ENCODE data around the gene NUMBL.

The NUMBL gene

GRCh38 chr19:40703029-40703755 is 12.7 kb upstream of the NUMBL start:
- no peak for TF ChIP-seq CTCF (IDR thresholded peaks at IDR 0.05; ENCODE audit: insufficient read depth, missing control alignments)
- FAIRE-seq, result no peak
- DNase-seq (ENCODE audit: insufficient read length, low spot score), result no peak

- DNase-seq (ENCODE audit: insufficient read length, low spot score), result no peak
- TF ChIP-seq CTCF (IDR thresholded peaks at IDR 0.05; ENCODE audit: insufficient read depth, missing control alignments), result peak; percentile 73
Observed at GRCh38 chr19:40702337-40703012, 12.0 kb upstream of the NUMBL start.

GRCh38 chr19:40701758-40702157 is 11.3 kb upstream of the NUMBL start:
- TF ChIP-seq CTCF (IDR thresholded peaks at IDR 0.05; ENCODE audit: insufficient read depth, missing control alignments), result no peak
- no peak for DNase-seq (ENCODE audit: insufficient read length, low spot score)
- FAIRE-seq, result no peak

More at GRCh38 chr19:40702337-40703012, 12.0 kb upstream of the NUMBL start:
- FAIRE-seq, result no peak

GRCh38 chr19:40700083-40700482 is 9.6 kb upstream of the NUMBL start:
- FAIRE-seq (no peak), DNase-seq (ENCODE audit: insufficient read length, low spot score) (no peak)
- TF ChIP-seq CTCF (IDR thresholded peaks at IDR 0.05; ENCODE audit: insufficient read depth, missing control alignments), result no peak

- DNase-seq (ENCODE audit: insufficient read length, low spot score) (no peak), FAIRE-seq (no peak)
- TF ChIP-seq CTCF (IDR thresholded peaks at IDR 0.05; ENCODE audit: insufficient read depth, missing control alignments), result no peak
Observed at GRCh38 chr19:40697007-40697406, 6.6 kb upstream of the NUMBL start.

DNA sequence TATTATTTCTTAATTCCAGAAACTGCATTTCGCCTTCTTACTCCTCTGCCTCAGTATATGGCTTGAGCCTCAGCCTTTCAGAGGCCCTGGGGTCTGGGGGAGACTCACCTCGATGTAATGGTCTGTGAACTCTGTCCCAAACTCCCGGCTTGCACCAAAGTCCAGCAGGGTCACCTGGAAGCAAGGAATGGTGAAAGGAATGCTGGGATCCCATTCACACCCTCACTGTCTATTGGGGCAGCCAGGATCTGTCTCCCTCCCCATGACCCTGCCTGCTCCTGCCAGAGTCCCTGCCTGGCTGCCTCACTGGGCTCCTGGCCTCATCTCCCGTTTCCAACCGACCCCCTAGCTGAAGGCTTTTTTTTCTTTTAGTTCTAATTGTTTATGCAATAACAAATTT is 5.4 kb upstream of the NUMBL start:
- FAIRE-seq (no peak), DNase-seq (ENCODE audit: insufficient read length, low spot score) (no peak)
- TF ChIP-seq CTCF (IDR thresholded peaks at IDR 0.05; ENCODE audit: insufficient read depth, missing control alignments), result no peak

DNA sequence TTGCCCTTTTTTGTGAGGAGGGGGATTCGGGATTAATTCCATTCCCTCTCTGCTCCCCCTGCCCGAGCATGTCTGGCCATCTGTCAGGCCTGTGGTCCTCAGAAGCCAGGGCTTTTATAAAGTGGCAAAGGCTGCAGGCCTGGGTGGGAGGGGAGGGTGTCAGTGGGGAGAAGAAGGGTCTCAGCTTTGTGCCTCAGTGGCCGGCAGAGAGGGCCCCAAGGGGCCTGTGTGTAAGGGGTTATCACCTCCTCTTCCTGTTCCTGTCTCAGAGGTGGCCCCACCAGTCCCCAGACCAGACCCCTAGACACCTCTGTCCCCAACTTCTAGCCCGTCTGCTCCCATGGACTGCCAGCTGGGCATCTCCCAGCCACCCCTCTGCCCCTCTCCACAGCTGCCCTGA is 3.4 kb upstream of the NUMBL start:
- DNase-seq (ENCODE audit: insufficient read length, low spot score) (no peak), FAIRE-seq (no peak)

More for the DNA sequence above, 3.4 kb upstream of the NUMBL start:
- no peak for TF ChIP-seq CTCF (IDR thresholded peaks at IDR 0.05; ENCODE audit: insufficient read depth, missing control alignments)

Data from D721Med (cell line).